Fibroblast of lung (primary cell): ENCODE measurements around the gene CCDC92B.

Source experiments
- CTCF ChIP-seq, 2 donors: IDR thresholded peaks in 1 of 2; conservative IDR thresholded peaks in 1 of 2; 1 replicate in 1 of 2; 2 replicates in 1 of 2; pipeline ENCODE4 v1.5.1; 2011 to 2012; ENCODE audit warnings: low read length in 2 of 2, control low read depth in 1 of 2, inconsistent platforms in 1 of 2, low read depth in 1 of 2, mild to moderate bottlenecking in 1 of 2
- EZH2 ChIP-seq: IDR thresholded peaks from 2 replicates; pipeline ENCODE4 v1.5.1; 2012; ENCODE audit warnings: low read length, control low read depth, mild to moderate bottlenecking; ENCODE audit errors: missing control alignments

GRCh38 chr17:2710803-2711607 lies 38.4 kb downstream of the CCDC92B start:
- TF ChIP-seq CTCF (conservative IDR thresholded peaks at IDR 0.05 in 1 of 2, IDR thresholded peaks at IDR 0.05 in 1 of 2; ENCODE audit: low read depth in 1 of 2, low read length in 2 of 2) (no peak), EZH2 (no peak)
